Measurements from ENCODE around the gene GLYATL3.

Gene GLYATL3

DNA sequence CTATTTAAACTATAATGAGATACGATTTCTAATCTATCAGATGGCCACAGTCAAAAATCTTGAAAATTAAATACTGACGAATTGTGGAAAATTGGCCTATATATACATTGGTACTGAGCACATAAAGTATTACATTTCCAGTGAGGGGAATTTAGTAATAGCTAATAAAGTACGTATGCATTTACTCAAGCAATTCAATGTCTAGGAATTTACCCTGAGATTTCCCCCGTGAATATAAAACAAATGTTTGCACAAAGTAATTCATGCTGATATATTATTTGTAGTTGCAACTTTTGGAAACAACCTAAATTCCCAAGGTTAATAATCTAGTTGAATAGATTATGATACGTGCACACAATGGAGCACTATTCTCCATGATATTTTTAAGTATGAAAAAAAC is 36.1 kb downstream of the GLYATL3 start:
- H3K27ac ChIP-seq, result no peak overlapping the region

DNA sequence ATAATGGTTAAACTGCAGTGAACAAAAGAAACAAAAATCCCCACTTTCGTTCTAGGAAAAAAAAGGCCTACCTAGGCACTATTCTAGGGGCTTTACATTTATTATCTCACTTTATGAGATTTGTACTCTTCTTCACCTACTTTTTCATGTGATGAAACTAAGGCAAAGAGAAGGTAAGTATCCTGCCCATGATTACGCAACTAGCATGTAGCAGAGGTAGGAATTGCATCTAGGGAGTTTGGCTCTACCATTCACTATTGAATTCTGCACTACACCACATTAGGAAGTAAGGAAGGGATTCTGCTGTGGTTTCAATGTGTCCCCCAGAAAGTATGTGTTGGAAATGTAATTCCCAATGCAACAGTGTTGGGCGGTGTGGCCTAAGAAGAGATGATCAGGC is 39.4 kb downstream of the GLYATL3 start:
- TF ChIP-seq, protein P1, sequence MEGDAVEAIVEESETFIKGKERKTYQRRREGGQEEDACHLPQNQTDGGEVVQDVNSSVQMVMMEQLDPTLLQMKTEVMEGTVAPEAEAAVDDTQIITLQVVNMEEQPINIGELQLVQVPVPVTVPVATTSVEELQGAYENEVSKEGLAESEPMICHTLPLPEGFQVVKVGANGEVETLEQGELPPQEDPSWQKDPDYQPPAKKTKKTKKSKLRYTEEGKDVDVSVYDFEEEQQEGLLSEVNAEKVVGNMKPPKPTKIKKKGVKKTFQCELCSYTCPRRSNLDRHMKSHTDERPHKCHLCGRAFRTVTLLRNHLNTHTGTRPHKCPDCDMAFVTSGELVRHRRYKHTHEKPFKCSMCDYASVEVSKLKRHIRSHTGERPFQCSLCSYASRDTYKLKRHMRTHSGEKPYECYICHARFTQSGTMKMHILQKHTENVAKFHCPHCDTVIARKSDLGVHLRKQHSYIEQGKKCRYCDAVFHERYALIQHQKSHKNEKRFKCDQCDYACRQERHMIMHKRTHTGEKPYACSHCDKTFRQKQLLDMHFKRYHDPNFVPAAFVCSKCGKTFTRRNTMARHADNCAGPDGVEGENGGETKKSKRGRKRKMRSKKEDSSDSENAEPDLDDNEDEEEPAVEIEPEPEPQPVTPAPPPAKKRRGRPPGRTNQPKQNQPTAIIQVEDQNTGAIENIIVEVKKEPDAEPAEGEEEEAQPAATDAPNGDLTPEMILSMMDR (conservative IDR thresholded peaks at IDR 0.05; ENCODE audit: low read depth, low read length), result no peak
- no peaks in the 10 kb centered on the region for H3K4me1 ChIP-seq (ENCODE audit: low read depth, poor library complexity, severe bottlenecking)
- no peaks in the 10 kb centered on the region for H3K36me3 ChIP-seq (ENCODE audit: insufficient read depth)
- no peak overlapping the region for H3K9ac ChIP-seq
- H2AFZ ChIP-seq (ENCODE audit: low read depth), result no peak overlapping the region
- H4K20me1 ChIP-seq (ENCODE audit: insufficient read depth), result no peaks in the 10 kb centered on the region
- no peak overlapping the region for H3K4me3 ChIP-seq (IDR thresholded peaks at IDR 0.05; ENCODE audit: insufficient read depth, low read depth, low read length)
- no peaks in the 10 kb centered on the region for H3K79me2 ChIP-seq (ENCODE audit: insufficient read depth, low read depth)
- H3K27ac ChIP-seq, result no peak overlapping the region
- H3K4me2 ChIP-seq, result no peak overlapping the region
- H3K27me3 ChIP-seq (ENCODE audit: insufficient read depth, low read depth), result no peaks in the 10 kb centered on the region

More for the DNA sequence above, 36.1 kb downstream of the GLYATL3 start:
- Histone ChIP-seq H3K36me3 (ENCODE audit: insufficient read depth) (no peaks in the 10 kb centered on the region), H3K27me3 (ENCODE audit: insufficient read depth, low read depth) (no peaks in the 10 kb centered on the region), H3K9ac (no peak overlapping the region), H3K4me2 (no peak overlapping the region), H3K79me2 (ENCODE audit: insufficient read depth, low read depth) (no peaks in the 10 kb centered on the region), H2AFZ (ENCODE audit: low read depth) (no peak overlapping the region), H4K20me1 (ENCODE audit: insufficient read depth) (no peaks in the 10 kb centered on the region), H3K4me1 (ENCODE audit: low read depth, poor library complexity, severe bottlenecking) (no peaks in the 10 kb centered on the region), H3K4me3 (IDR thresholded peaks at IDR 0.05; ENCODE audit: insufficient read depth, low read depth, low read length) (no peak overlapping the region)
- TF ChIP-seq, protein P1 (conservative IDR thresholded peaks at IDR 0.05; ENCODE audit: low read depth, low read length), result no peak

DNA sequence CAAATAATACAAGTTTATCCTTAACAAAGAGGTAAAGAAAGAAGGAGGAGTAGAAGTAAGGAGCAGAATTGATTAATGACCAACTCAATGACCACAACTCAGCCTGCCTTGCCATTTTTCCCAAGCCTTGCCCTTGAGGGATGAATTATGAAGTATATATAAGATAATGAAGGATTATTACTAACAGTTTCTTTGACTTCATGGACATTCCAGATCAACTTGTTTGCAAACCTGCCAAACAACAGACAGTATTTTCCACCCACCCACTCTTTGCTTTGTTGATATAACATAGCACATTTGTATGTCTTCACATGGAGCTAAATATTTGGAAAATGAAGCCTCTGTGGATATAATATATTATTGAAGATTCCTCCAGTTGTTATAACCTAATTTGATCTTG is 40.9 kb downstream of the GLYATL3 start:
- Histone ChIP-seq H3K4me1 (ENCODE audit: low read depth, poor library complexity, severe bottlenecking) (no peaks in the 10 kb centered on the region), H3K27ac (no peak overlapping the region), H2AFZ (ENCODE audit: low read depth) (no peak overlapping the region)

DNA sequence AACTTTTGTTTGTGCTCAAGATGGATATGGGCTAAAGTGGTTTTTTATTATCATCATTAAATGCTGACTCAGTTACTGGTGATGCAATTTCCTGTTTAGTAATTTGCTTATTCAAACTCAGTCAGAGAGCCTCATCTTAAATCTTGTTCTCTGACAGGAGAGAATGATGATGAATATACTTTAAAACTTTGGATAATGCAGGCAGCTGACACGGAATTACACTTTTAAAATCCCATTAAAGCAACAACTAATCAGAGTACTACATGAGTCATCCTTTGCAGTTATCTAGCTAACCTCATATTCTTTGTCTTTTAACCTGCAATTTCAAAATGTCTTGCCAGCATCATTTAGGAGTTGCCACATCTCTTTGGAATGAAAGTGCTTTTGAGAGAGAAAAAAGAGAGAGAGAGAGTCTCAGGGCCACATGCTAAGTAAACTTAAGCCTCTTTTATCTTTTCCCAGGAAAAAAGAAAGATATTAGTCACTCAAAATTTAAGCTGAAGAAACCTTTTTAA is 41.5 kb downstream of the GLYATL3 start:
- Histone ChIP-seq H2AFZ (ENCODE audit: low read depth) (no peak overlapping the region), H3K27ac (no peak overlapping the region), H3K9ac (no peak overlapping the region), H3K4me1 (ENCODE audit: low read depth, poor library complexity, severe bottlenecking) (no peaks in the 10 kb centered on the region), H3K4me3 (IDR thresholded peaks at IDR 0.05; ENCODE audit: insufficient read depth, low read depth, low read length) (no peak overlapping the region), H3K79me2 (ENCODE audit: insufficient read depth, low read depth) (no peaks in the 10 kb centered on the region), H3K36me3 (ENCODE audit: insufficient read depth) (no peaks in the 10 kb centered on the region), H4K20me1 (ENCODE audit: insufficient read depth) (no peaks in the 10 kb centered on the region), H3K27me3 (ENCODE audit: insufficient read depth, low read depth) (no peaks in the 10 kb centered on the region), H3K4me2 (no peak overlapping the region)
- TF ChIP-seq, protein P1 (conservative IDR thresholded peaks at IDR 0.05; ENCODE audit: low read depth, low read length), result no peak

More for the DNA sequence above, 40.9 kb downstream of the GLYATL3 start:
- no peak overlapping the region for H3K4me3 ChIP-seq (IDR thresholded peaks at IDR 0.05; ENCODE audit: insufficient read depth, low read depth, low read length)
- H3K9ac ChIP-seq, result no peak overlapping the region
- no peaks in the 10 kb centered on the region for H4K20me1 ChIP-seq (ENCODE audit: insufficient read depth)
- TF ChIP-seq, protein P1 (conservative IDR thresholded peaks at IDR 0.05; ENCODE audit: low read depth, low read length), result no peak
- no peaks in the 10 kb centered on the region for H3K79me2 ChIP-seq (ENCODE audit: insufficient read depth, low read depth)
- H3K27me3 ChIP-seq (ENCODE audit: insufficient read depth, low read depth), result no peaks in the 10 kb centered on the region
- H3K4me2 ChIP-seq, result no peak overlapping the region
- H3K36me3 ChIP-seq (ENCODE audit: insufficient read depth), result no peaks in the 10 kb centered on the region
